HCT116 (cell line): ENCODE measurements around the gene SERTAD2. TPM values are rescaled to one million over a fixed set of nuclear protein-coding genes. Genes with fewer than 3 reads are reported as not detected.

Experiments
- ATAC-seq: fragments of 200-7000 bp; cut with Tn5 transposase; 2 replicates; pipeline ENCODE4 v1.9.1; 2020; ENCODE audit warnings: mild to moderate bottlenecking, moderate library complexity
- BruUV-seq: library from RNA; stranded (reverse); fragments of 400-500 nt; replicated peaks from 2 replicates; lab custom pipeline; 2021; lab: Mats Ljungman, UMichigan
- CTCF ChIA-PET: fragments of 300-600 bp; sonication (Branson Sonifier 250); formaldehyde crosslinking; loops from one replicate; lab custom pipeline; 2021; ENCODE audit warnings: antibody characterized with exemption; lab: Charles Lee
- POLR2A ChIA-PET: fragments of 300-600, 350-600 bp; sonication (Branson Sonifier 250); formaldehyde crosslinking; loops from one replicate; lab custom pipeline; 2021; ENCODE audit warnings: antibody characterized with exemption; lab: Charles Lee
- RAD21 ChIA-PET, 2 experiments: fragments of 300-600 bp; sonication (Branson Sonifier 250); formaldehyde crosslinking; loops; one replicate each; lab custom pipeline; 2023; ENCODE audit warnings: low total read pairs in 2 of 2; ENCODE audit not compliant: uncharacterized antibody in 2 of 2, unreplicated experiment in 2 of 2, low non-redundant PET in 1 of 2; lab: Charles Lee
- DNase-seq: peaks from one replicate; pipeline ENCODE4 v3.0.0-alpha.2; 2010; ENCODE audit warnings: low read depth, low spot score
- H2AFZ ChIP-seq: fragments of 200-600 bp; shearing (Covaris generic), sonication (generic); 2 replicates; pipeline ENCODE4 v1.6.1; 2017; ENCODE audit warnings: low read depth, mixed run types, mixed read lengths, antibody characterized with exemption, low read length; ENCODE audit not compliant: poor library complexity, severe bottlenecking
- H3K27ac ChIP-seq: 2 replicates; pipeline ENCODE4 v1.5.1; 2012; ENCODE audit warnings: low read depth, low read length
- H3K27me3 ChIP-seq: fragments of 200-600 bp; sonication (generic); 2 replicates; pipeline ENCODE4 v1.6.1; 2016; ENCODE audit warnings: mixed run types, low read length, mixed read lengths; ENCODE audit not compliant: insufficient read depth
- H3K36me3 ChIP-seq, 2 experiments: fragments of 200-500 bp in 1 of 2; fragments of 200-600 bp in 1 of 2; sonication (Bioruptor generic) in 1 of 2; sonication (generic) in 1 of 2; 2 replicates each; pipeline versions ENCODE4 v1.5.1 to v1.6.1; 2014 to 2016; ENCODE audit warnings: low read length in 2 of 2, inconsistent platforms in 1 of 2, mixed read lengths in 1 of 2, mixed run types in 1 of 2; ENCODE audit not compliant: insufficient read depth in 2 of 2, control insufficient read depth in 1 of 2
- H3K4me1 ChIP-seq, 2 experiments: fragments of 200-600 bp in 1 of 2; sonication (generic) in 1 of 2; 2 replicates each; pipeline versions ENCODE4 v1.5.1 to v1.6.1; 2012 to 2017; ENCODE audit warnings: low read length in 2 of 2, inconsistent platforms in 1 of 2, mild to moderate bottlenecking in 1 of 2, mixed read lengths in 1 of 2, mixed run types in 1 of 2, moderate library complexity in 1 of 2; ENCODE audit not compliant: insufficient read depth in 2 of 2, control insufficient read depth in 1 of 2
- H3K4me2 ChIP-seq: fragments of 200-600 bp; sonication (generic); 2 replicates; pipeline ENCODE4 v1.6.1; 2017; ENCODE audit warnings: mixed run types, low read length, mixed read lengths
- H3K4me3 ChIP-seq, 2 experiments: fragments of 200-600 bp in 1 of 2; sonication (generic) in 1 of 2; replicated peaks in 1 of 2; 2 replicates each; pipeline ENCODE4 v1.5.1; 2011 to 2016; ENCODE audit warnings: low read length in 2 of 2, control low read depth in 1 of 2, low read depth in 1 of 2, mild to moderate bottlenecking in 1 of 2, mixed read lengths in 1 of 2, mixed run types in 1 of 2
- H3K79me2 ChIP-seq: fragments of 200-600 bp; sonication (generic); 2 replicates; pipeline ENCODE4 v1.6.1; 2017; ENCODE audit warnings: mild to moderate bottlenecking, mixed run types, low read length, moderate library complexity, mixed read lengths; ENCODE audit not compliant: insufficient read depth
- H3K9ac ChIP-seq: fragments of 200-600 bp; sonication (generic); 2 replicates; pipeline ENCODE4 v1.6.1; 2016; ENCODE audit warnings: low read length, mixed read lengths
- H3K9me2 ChIP-seq: fragments of 200-600 bp; sonication (generic), shearing (Covaris generic); 2 replicates; pipeline ENCODE4 v1.6.1; 2017; ENCODE audit warnings: mixed run types, mild to moderate bottlenecking, moderate library complexity; ENCODE audit not compliant: insufficient read depth
- H3K9me3 ChIP-seq, 2 experiments: fragments of 200-500 bp in 1 of 2; fragments of 200-600 bp in 1 of 2; sonication (Bioruptor generic) in 1 of 2; sonication (generic) in 1 of 2; 2 replicates each; pipeline ENCODE4 v1.6.1; 2014 to 2017; ENCODE audit warnings: low read length in 2 of 2, mixed read lengths in 2 of 2, inconsistent platforms in 1 of 2, low read depth in 1 of 2, mild to moderate bottlenecking in 1 of 2, mixed run types in 1 of 2, moderate library complexity in 1 of 2; ENCODE audit not compliant: control insufficient read depth in 1 of 2, insufficient read depth in 1 of 2
- H4K20me1 ChIP-seq: fragments of 200-600 bp; sonication (generic), shearing (Covaris generic); 2 replicates; pipeline ENCODE4 v1.6.1; 2017; ENCODE audit warnings: mixed run types, mild to moderate bottlenecking, moderate library complexity; ENCODE audit not compliant: insufficient read depth
- CTCF ChIP-seq, 3 experiments: fragments of 200-600 bp in 1 of 3; sonication (generic) in 1 of 3; IDR thresholded peaks in 2 of 3; conservative IDR thresholded peaks in 1 of 3; 2 replicates each; pipeline ENCODE4 v1.5.1; 2012 to 2017; ENCODE audit warnings: low read depth in 2 of 3, low read length in 2 of 3, antibody characterized with exemption in 1 of 3, borderline replicate concordance in 1 of 3, control low read depth in 1 of 3, mild to moderate bottlenecking in 1 of 3, mixed read lengths in 1 of 3, mixed run types in 1 of 3, moderate library complexity in 1 of 3; ENCODE audit not compliant: insufficient read depth in 1 of 3
- EZH2 ChIP-seq: fragments of 200-600 bp; sonication (generic); IDR thresholded peaks from 2 replicates; pipeline ENCODE4 v1.6.1; 2017; ENCODE audit warnings: antibody characterized with exemption, mixed run types
- EZH2phosphoT487 ChIP-seq: fragments of 200-600 bp; IDR thresholded peaks from 2 replicates; pipeline ENCODE4 v1.6.1; 2018; ENCODE audit warnings: antibody characterized with exemption, borderline replicate concordance
- FOSL1 ChIP-seq: IDR thresholded peaks from 2 replicates; pipeline ENCODE4 v1.6.1; 2012; ENCODE audit warnings: low read depth
- JUND ChIP-seq: IDR thresholded peaks from 2 replicates; pipeline ENCODE4 v1.6.1; 2012
- REST ChIP-seq: IDR thresholded peaks from 2 replicates; pipeline ENCODE4 v1.6.1; 2012; ENCODE audit warnings: low read depth
- ZBTB33 ChIP-seq: IDR thresholded peaks from 2 replicates; pipeline ENCODE4 v1.6.1; 2011; ENCODE audit warnings: mild to moderate bottlenecking, low read length, moderate library complexity; ENCODE audit not compliant: insufficient replicate concordance; ENCODE audit errors: extremely low read depth
- ZFX ChIP-seq: fragments of 450-650 bp; IDR thresholded peaks from 2 replicates; pipeline ENCODE4 v1.6.1; 2017
- intact Hi-C: fragments of 100-400 bp; cut with micrococcal nuclease; formaldehyde crosslinking; loops from 2 replicates; pipeline ENCODE4 v1.10.0; 2022
- total RNA-seq: library from RNA; stranded (reverse); gene quantifications from one replicate; pipeline ENCODE4 v1.2.1, GENCODE V29; 2021; ENCODE audit not compliant: unreplicated experiment

The SERTAD2 gene
- total RNA-seq, 1 experiment from 2014 or later = 80.1 TPM

- TF ChIP-seq ZBTB33 (no peak), EZH2 (no peak)
These were observed 12.1 kb downstream of the SERTAD2 start (continued) for GRCh38 chr2:64641599-64641998.

GRCh38 chr2:64640153-64641044, 13.3 kb downstream of the SERTAD2 start:
- no peak for DNase-seq
- H2AFZ ChIP-seq = no peak overlapping the region
- ChIA-PET RAD21 (no interaction called here), POLR2A (interaction anchor here (0.6 kb wide), 1 partner anchor 198 kb away, joined by 3 read pairs; no protein-coding TSS in a partner anchor), CTCF (no interaction called here)
- peak overlapping the region; percentile 2; the same call in 1 of the 2 replicates for H3K4me2 ChIP-seq
- H3K9me2 ChIP-seq = no peaks in the 10 kb centered on the region
- no peak for ATAC-seq
- no peak overlapping the region for H3K27ac ChIP-seq
- H4K20me1 ChIP-seq = peaks cover 11% of the 10 kb centered on the region; the same call in 1 of the 2 replicates
- no peaks in the 10 kb centered on the region for H3K9me3 ChIP-seq
- TF ChIP-seq ZFX = no peak
- no peak for TF ChIP-seq JUND
- TF ChIP-seq CTCF (IDR thresholded peaks at IDR 0.05 in 2 of 3, conservative IDR thresholded peaks at IDR 0.05 in 1 of 3; ENCODE audit: borderline replicate concordance in 1 of 3, insufficient read depth in 1 of 3, low read depth in 2 of 3, low read length in 2 of 3) = no peak
- TF ChIP-seq FOSL1 = no peak
- no peak for TF ChIP-seq REST
- TF ChIP-seq EZH2phosphoT487 = no peak
- H3K79me2 ChIP-seq = peaks cover 100% of the 10 kb centered on the region
- intact Hi-C loops = loop anchor here (5.0 kb wide), 1 partner anchor 118 kb away; the partner anchor contains the start of gene AFTPH
- BruUV-seq = no TSS peak
- H3K4me1 ChIP-seq = peaks cover 53 to 76% of the 10 kb centered on the region in 2 experiments
- no peak overlapping the region for H3K4me3 ChIP-seq
- no peaks in the 10 kb centered on the region for H3K27me3 ChIP-seq
- H3K36me3 ChIP-seq = peaks cover 5 to 16% of the 10 kb centered on the region in 2 experiments; a peak in 3 of 4 replicates
- H3K9ac ChIP-seq = no peak overlapping the region
